Measurements from ENCODE around the gene FOXP4. TPM values are rescaled to one million over a fixed set of nuclear protein-coding genes. Genes with fewer than 3 reads are reported as not detected.

Gene FOXP4
- polyA plus RNA-seq, 1 experiment, result 4.0 TPM

DNA sequence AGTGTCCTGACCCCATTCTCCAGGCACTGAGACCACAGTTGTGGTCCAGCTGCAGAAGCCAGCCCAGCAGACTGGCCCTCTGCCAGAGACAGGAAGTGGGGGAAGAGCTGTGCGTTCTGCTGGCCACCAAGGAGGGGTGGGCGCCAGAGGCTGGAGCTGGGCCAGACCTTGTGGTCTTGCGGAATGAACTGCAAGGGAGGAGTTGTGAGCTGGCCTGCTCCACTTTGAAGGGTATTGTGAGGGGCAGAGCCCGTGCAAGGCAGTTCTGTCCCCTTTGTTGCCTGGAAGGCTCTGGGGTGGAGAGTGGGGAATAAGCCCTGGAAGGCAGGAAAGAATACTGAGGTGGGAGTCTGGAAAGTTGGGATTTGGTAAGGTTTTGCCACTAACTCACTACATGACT, 88.5 kb downstream of the FOXP4 start:
- DNase-seq (ENCODE audit: low read depth), result no peak
- ChIA-PET CTCF (no interaction called here), POLR2A (no interaction called here)
- no peaks in the 10 kb centered on the region for H3K36me3 ChIP-seq (ENCODE audit: control insufficient read depth, insufficient read depth, low read length)
- TF ChIP-seq, protein P1, sequence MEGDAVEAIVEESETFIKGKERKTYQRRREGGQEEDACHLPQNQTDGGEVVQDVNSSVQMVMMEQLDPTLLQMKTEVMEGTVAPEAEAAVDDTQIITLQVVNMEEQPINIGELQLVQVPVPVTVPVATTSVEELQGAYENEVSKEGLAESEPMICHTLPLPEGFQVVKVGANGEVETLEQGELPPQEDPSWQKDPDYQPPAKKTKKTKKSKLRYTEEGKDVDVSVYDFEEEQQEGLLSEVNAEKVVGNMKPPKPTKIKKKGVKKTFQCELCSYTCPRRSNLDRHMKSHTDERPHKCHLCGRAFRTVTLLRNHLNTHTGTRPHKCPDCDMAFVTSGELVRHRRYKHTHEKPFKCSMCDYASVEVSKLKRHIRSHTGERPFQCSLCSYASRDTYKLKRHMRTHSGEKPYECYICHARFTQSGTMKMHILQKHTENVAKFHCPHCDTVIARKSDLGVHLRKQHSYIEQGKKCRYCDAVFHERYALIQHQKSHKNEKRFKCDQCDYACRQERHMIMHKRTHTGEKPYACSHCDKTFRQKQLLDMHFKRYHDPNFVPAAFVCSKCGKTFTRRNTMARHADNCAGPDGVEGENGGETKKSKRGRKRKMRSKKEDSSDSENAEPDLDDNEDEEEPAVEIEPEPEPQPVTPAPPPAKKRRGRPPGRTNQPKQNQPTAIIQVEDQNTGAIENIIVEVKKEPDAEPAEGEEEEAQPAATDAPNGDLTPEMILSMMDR (IDR thresholded peaks at IDR 0.05; ENCODE audit: insufficient read depth, low read depth, low read length), result no peak
- H3K27me3 ChIP-seq (ENCODE audit: control insufficient read depth, insufficient read depth, low read length), result peaks cover 36% of the 10 kb centered on the region
- no peak overlapping the region for H3K4me3 ChIP-seq (ENCODE audit: low read depth, low read length)

DNA sequence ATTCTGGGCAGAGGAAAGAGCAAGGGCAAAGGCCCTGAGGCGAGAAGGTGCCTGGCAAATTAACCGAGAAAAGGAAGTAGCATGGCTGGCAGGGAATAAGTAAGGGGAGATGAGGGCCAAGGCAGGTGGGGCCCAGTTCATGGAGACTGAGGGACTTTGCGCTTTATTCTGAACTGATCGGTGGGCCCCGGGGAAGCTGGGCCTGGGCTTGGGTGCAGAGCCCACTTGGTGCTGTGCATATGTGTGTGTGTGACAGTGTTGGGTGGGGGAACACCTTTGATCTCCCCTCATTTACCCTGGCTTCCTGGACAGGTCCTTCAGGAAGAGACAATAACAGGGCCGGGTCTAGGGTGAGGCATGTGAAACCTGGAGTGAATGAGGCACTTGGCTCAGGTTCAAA, 89.2 kb downstream of the FOXP4 start:
- ChIA-PET POLR2A (no interaction called here), CTCF (no interaction called here)
- no peak overlapping the region for H3K4me3 ChIP-seq (ENCODE audit: low read depth, low read length)
- DNase-seq (ENCODE audit: low read depth), result no peak
- peaks cover 43% of the 10 kb centered on the region for H3K27me3 ChIP-seq (ENCODE audit: control insufficient read depth, insufficient read depth, low read length)
- TF ChIP-seq, protein P1 (IDR thresholded peaks at IDR 0.05; ENCODE audit: insufficient read depth, low read depth, low read length), result no peak
- no peaks in the 10 kb centered on the region for H3K36me3 ChIP-seq (ENCODE audit: control insufficient read depth, insufficient read depth, low read length)

DNA sequence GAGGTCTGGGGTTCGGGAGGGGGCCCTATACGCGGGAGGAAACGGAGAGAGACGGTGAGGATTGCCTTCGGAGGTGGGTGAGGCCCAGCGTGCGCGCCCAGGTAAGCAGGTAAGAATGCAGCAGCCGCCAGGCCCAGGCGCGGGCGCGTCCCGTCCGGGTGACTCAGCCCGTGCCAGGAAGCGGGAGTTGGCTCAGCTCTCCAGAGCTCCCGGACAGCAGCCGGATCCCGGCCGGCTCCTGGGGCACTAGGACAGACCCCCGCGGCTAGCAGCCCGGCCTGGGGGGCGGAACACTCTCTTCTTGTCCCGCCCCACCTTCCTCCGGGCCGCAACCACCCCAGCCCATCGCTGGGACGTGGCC, 90.6 kb downstream of the FOXP4 start:
- H3K27me3 ChIP-seq (ENCODE audit: control insufficient read depth, insufficient read depth, low read length), result peaks cover 53% of the 10 kb centered on the region
- TF ChIP-seq, protein P1 (IDR thresholded peaks at IDR 0.05; ENCODE audit: insufficient read depth, low read depth, low read length), result no peak

DNA sequence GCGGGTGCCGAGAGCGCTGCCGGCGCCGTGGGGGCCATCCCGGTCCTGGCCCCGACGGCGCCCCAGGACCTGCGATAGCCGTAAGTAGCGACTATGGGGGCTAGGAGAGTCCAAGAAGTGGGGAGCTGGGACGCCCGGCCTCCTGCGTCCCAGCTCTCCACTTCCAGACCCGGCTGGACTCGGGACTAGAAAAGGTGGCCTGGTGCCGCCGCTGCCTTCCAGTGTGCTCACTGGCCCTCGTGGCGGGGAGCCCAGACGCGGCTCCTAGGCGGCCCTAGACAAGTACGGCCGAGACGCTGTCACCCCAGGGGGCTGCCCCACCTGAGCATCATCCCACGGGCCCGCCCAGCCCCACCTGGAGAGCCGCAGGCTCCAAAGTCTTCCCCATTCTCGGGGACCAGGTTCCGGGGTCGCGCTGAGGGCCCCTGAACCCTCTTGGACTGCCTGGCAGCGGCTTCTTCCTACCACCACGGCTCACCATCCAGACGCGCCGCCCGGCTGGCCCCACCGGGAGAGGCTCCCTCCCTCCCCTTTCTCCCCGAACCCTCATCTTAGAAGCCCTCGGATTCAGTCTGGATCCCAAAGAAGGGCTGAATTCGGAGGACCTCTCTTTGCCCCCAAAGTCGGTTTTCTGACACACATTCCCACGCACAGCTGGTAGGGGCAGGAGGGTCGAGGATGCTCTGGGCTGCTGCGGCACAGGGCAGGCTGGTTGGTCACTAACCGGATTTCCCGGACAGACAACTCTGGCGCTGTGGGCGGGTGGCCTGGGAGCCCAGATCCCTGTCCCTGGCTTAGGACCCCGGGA, 91.2 kb downstream of the FOXP4 start:
- H3K27me3 ChIP-seq (ENCODE audit: control insufficient read depth, insufficient read depth, low read length), result peaks cover 56% of the 10 kb centered on the region
- no peaks in the 10 kb centered on the region for H3K36me3 ChIP-seq (ENCODE audit: control insufficient read depth, insufficient read depth, low read length)
- CTCF ChIA-PET, result interaction anchor here (1.0 kb wide), 3 partner anchors 18 to 46 kb away, joined by 3 read pairs; no protein-coding TSS in a partner anchor
- H3K4me3 ChIP-seq (ENCODE audit: low read depth, low read length), result no peak overlapping the region
- TF ChIP-seq, protein P1 (IDR thresholded peaks at IDR 0.05; ENCODE audit: insufficient read depth, low read depth, low read length), result no peak
- POLR2A ChIA-PET, result no interaction called here
- no peak for DNase-seq (ENCODE audit: low read depth)

More for the DNA sequence above, 90.6 kb downstream of the FOXP4 start:
- no peak overlapping the region for H3K4me3 ChIP-seq (ENCODE audit: low read depth, low read length)
- ChIA-PET CTCF (interaction anchor here (1.0 kb wide), 3 partner anchors 18 to 47 kb away, joined by 3 read pairs; no protein-coding TSS in a partner anchor), POLR2A (no interaction called here)
- DNase-seq (ENCODE audit: low read depth), result no peak
- H3K36me3 ChIP-seq (ENCODE audit: control insufficient read depth, insufficient read depth, low read length), result no peaks in the 10 kb centered on the region

DNA sequence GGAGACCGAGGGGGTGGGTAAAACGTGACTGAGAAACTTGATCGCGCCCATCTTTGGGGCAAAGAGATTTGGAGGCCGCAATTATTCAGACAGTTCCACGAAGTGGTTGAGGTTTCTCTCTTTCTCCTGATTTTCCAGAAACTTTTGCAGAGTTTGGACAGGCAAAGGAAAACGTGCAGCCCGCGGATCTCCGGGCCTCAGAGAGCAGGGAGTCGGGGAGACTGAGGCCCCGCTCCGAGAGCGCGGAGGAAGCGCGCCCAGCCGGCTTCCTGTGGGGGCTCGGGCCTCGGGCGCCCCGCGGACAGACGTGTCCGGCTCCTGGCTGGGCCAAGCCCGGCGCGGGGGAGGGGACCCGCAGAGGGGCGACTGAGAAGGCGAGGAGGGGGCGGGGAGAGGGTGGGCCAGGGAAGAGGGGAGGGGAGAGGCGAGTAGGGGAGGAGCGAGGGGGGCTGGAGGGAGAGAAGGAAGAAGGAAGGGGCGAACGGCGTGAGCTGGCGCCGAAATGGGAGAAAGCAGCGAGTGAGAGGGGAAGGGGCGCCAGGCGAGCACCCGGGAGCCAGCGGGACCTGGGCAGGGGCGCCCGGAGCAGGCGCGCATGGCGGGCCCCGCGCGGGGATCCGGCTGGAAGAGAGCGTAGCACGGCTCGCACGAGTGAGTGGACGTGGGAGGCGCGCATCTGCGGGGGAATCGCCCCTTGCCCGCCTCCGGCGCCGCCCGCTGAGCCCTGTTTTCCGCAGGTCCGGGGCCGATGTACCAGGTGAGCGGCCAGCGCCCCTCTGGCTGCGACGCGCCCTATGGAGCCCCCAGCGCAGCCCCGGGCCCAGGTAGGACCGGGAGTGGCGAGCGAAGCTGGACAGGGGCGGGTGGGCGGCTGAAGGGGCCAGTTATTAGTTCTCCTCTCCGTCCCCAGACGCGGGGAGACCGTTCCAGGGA, 92.1 kb downstream of the FOXP4 start, which contains the start of gene MDFI:
TSS of gene MDFI (plus strand) at position 467 of the 933 bp plus-strand sequence. CDS start at position 749, 282 bp downstream.
- no peak for DNase-seq (ENCODE audit: low read depth)
- Histone ChIP-seq H3K4me3 (ENCODE audit: low read depth, low read length) (no peak within 1 kb of the TSS), H3K27me3 (ENCODE audit: control insufficient read depth, insufficient read depth, low read length) (peaks cover 60% of the 10 kb centered on the region), H3K36me3 (ENCODE audit: control insufficient read depth, insufficient read depth, low read length) (no peaks in the 10 kb centered on the region)
- CTCF ChIA-PET, result no interaction called here
- POLR2A ChIA-PET, result no interaction called here
- TF ChIP-seq, protein P1 (IDR thresholded peaks at IDR 0.05; ENCODE audit: insufficient read depth, low read depth, low read length), result no peak
